CD14-positive monocyte (primary cell): Measurements from ENCODE around the gene APLF. TPM values are rescaled to one million over a fixed set of nuclear protein-coding genes. Genes with fewer than 3 reads are reported as not detected.

Experiments used
- DNase-seq, 3 donors: peaks; one replicate each; pipeline ENCODE4 v3.0.0-alpha.2; 2011 to 2022
- H2AFZ ChIP-seq: 2 replicates; pipeline ENCODE4 v1.6.0; 2012; ENCODE audit warnings: mild to moderate bottlenecking, low read depth, low read length, inconsistent platforms; ENCODE audit not compliant: insufficient read depth, poor library complexity, severe bottlenecking
- H3K27ac ChIP-seq, 2 donors: 1 replicate in 1 of 2; 2 replicates in 1 of 2; pipeline ENCODE4 v1.5.1; 2012 to 2013; ENCODE audit warnings: low read length in 2 of 2, control low read depth in 1 of 2, inconsistent platforms in 1 of 2, low read depth in 1 of 2, mild to moderate bottlenecking in 1 of 2
- H3K27me3 ChIP-seq, 2 donors: one replicate each; pipeline versions ENCODE4 v1.6.0 to v1.6.1; 2011 to 2013; ENCODE audit warnings: low read length in 2 of 2; ENCODE audit not compliant: control insufficient read depth in 2 of 2, insufficient read depth in 2 of 2
- H3K36me3 ChIP-seq, 2 donors: replicated peaks in 1 of 2; 1 replicate in 1 of 2; 2 replicates in 1 of 2; pipeline versions ENCODE4 v1.5.1 to v1.6.1; 2012 to 2013; ENCODE audit warnings: low read length in 2 of 2, control low read depth in 1 of 2, inconsistent platforms in 1 of 2, mild to moderate bottlenecking in 1 of 2; ENCODE audit not compliant: insufficient read depth in 2 of 2, control insufficient read depth in 1 of 2
- H3K4me1 ChIP-seq, 2 donors: 1 replicate in 1 of 2; 2 replicates in 1 of 2; pipeline versions ENCODE4 v1.5.1 to v1.6.1; 2012 to 2013; ENCODE audit warnings: low read length in 2 of 2, control low read depth in 1 of 2, inconsistent platforms in 1 of 2, mild to moderate bottlenecking in 1 of 2, moderate library complexity in 1 of 2; ENCODE audit not compliant: insufficient read depth in 2 of 2, control insufficient read depth in 1 of 2
- H3K4me2 ChIP-seq: replicated peaks from 2 replicates; pipeline ENCODE3; 2012; ENCODE audit warnings: low read length, moderate library complexity, mild to moderate bottlenecking; ENCODE audit not compliant: poor library complexity, severe bottlenecking; ENCODE audit errors: extremely low read depth
- H3K4me3 ChIP-seq, 3 experiments: fragments of 200-600 bp in 1 of 3; sonication (generic) in 1 of 3; replicated peaks in 1 of 3; 1 replicate in 2 of 3; 2 replicates in 1 of 3; pipeline ENCODE4 v1.5.1; 2011 to 2013; ENCODE audit warnings: low read length in 3 of 3, mild to moderate bottlenecking in 3 of 3, control low read depth in 2 of 3, low read depth in 2 of 3, inconsistent platforms in 1 of 3, moderate library complexity in 1 of 3
- H3K79me2 ChIP-seq: 2 replicates; pipeline ENCODE4 v1.6.0; 2012; ENCODE audit warnings: mild to moderate bottlenecking, control low read depth, inconsistent platforms, low read length, moderate library complexity; ENCODE audit not compliant: insufficient read depth
- H3K9ac ChIP-seq: 2 replicates; pipeline ENCODE4 v1.6.0; 2017; ENCODE audit warnings: low read length, mild to moderate bottlenecking; ENCODE audit not compliant: insufficient read depth, poor library complexity, severe bottlenecking
- H3K9me3 ChIP-seq, 2 donors: replicated peaks in 1 of 2; 1 replicate in 1 of 2; 2 replicates in 1 of 2; pipeline versions ENCODE4 v1.5.1 to v1.6.1; 2012 to 2013; ENCODE audit warnings: low read length in 2 of 2, control low read depth in 1 of 2; ENCODE audit not compliant: control insufficient read depth in 1 of 2, insufficient read depth in 1 of 2
- H4K20me1 ChIP-seq: 2 replicates; pipeline ENCODE4 v1.6.0; 2012; ENCODE audit warnings: mild to moderate bottlenecking, low read length, control low read depth, moderate library complexity; ENCODE audit not compliant: insufficient read depth
- H3K27ac Mint-ChIP-seq, 7 donors: one replicate each; pipeline ENCODE4 v1.8.0; 2020; ENCODE audit warnings: mild to moderate bottlenecking in 7 of 7, mixed read lengths in 7 of 7, moderate library complexity in 6 of 7, inconsistent platforms in 2 of 7
- H3K27me3 Mint-ChIP-seq, 3 donors: one replicate each; pipeline ENCODE4 v1.8.0; 2021 to 2022; ENCODE audit warnings: low read depth in 3 of 3, mild to moderate bottlenecking in 3 of 3, mixed read lengths in 3 of 3, moderate library complexity in 3 of 3, inconsistent platforms in 1 of 3
- H3K36me3 Mint-ChIP-seq, 2 donors: one replicate each; pipeline ENCODE4 v1.8.0; 2020; ENCODE audit warnings: mixed read lengths in 2 of 2, inconsistent platforms in 1 of 2, mild to moderate bottlenecking in 1 of 2
- H3K4me1 Mint-ChIP-seq: one replicate; pipeline ENCODE4 v1.8.0; 2020; ENCODE audit warnings: mild to moderate bottlenecking, mixed read lengths
- H3K4me3 Mint-ChIP-seq, 2 donors: one replicate each; pipeline ENCODE4 v1.8.0; 2020; ENCODE audit warnings: mild to moderate bottlenecking in 2 of 2, mixed read lengths in 2 of 2, moderate library complexity in 1 of 2
- H3K9me3 Mint-ChIP-seq, 7 donors: one replicate each; pipeline ENCODE4 v1.8.0; 2020 to 2022; ENCODE audit warnings: mixed read lengths in 7 of 7, mild to moderate bottlenecking in 6 of 7, moderate library complexity in 6 of 7, inconsistent platforms in 2 of 7
- WGBS: methylation state at CpG from one replicate; pipeline ENCODE4 v1.1.5; 2013; ENCODE audit warnings: missing lambda C conversion rate; ENCODE audit not compliant: insufficient coverage; 5-methylcytosine and 5-hydroxymethylcytosine counted together
- intact Hi-C, 2 donors: fragments of 100-400 bp; cut with micrococcal nuclease; formaldehyde crosslinking; loops; one replicate each; pipeline versions ENCODE4 v1.15.0 to v1.15.1; 2023
- polyA plus RNA-seq, 3 donors: library from polyadenylated mRNA; depleted of rRNA in 1 of 3; unstranded in 2 of 3; stranded (reverse) in 1 of 3; fragments of 300-500 nt in 2 of 3; fragments of >200 nt in 1 of 3; fragmentation: Illumina TruSeq in 2 of 3; gene quantifications; 1 replicate in 2 of 3; 2 replicates in 1 of 3; pipeline ENCODE4 v1.2.3, GENCODE V29; 2012 to 2021
- TF ChIP-seq, protein P1 (sequence below): fragments of 200-600 bp; IDR thresholded peaks from one replicate; pipeline ENCODE4 v1.8.0; 2022; ENCODE audit warnings: antibody characterized with exemption, mild to moderate bottlenecking

Gene APLF
- polyA plus RNA-seq, 3 donors = 0.77 to 1.8 (median 1.2) TPM

DNA sequence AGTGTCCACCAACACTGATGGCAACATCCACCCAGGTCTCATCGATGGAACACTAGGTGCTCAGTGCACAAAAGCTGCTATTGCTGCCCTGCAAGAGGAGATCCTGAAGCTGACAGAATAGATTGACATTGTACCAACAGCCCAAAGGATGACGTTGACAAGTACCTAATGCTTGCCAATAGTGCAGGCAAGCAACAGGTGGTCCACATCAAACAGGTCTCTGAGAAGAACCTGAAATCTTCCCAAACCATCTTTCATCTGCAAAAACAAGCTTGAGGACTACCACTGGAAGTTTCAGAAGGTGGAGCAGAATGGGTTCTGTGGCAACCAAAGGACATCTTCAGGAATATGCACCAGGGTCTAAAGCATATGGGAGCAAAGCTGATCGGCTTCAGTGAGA, 160.2 kb downstream of the APLF start:
- no peak for DNase-seq
- Histone ChIP-seq H4K20me1 (no peaks in the 10 kb centered on the region), H3K9me3 (peaks cover 4 to 12% of the 10 kb centered on the region in 2 donors), H3K9ac (no peak overlapping the region), H3K4me2 (no peak overlapping the region), H3K27ac (no peak overlapping the region), H3K79me2 (no peaks in the 10 kb centered on the region), H2AFZ (no peak overlapping the region), H3K4me1 (no peaks in the 10 kb centered on the region), H3K36me3 (no peaks in the 10 kb centered on the region), H3K27me3 (no peaks in the 10 kb centered on the region), H3K4me3 (no peak overlapping the region)
- intact Hi-C loops = no loop called here
- TF ChIP-seq, protein P1, sequence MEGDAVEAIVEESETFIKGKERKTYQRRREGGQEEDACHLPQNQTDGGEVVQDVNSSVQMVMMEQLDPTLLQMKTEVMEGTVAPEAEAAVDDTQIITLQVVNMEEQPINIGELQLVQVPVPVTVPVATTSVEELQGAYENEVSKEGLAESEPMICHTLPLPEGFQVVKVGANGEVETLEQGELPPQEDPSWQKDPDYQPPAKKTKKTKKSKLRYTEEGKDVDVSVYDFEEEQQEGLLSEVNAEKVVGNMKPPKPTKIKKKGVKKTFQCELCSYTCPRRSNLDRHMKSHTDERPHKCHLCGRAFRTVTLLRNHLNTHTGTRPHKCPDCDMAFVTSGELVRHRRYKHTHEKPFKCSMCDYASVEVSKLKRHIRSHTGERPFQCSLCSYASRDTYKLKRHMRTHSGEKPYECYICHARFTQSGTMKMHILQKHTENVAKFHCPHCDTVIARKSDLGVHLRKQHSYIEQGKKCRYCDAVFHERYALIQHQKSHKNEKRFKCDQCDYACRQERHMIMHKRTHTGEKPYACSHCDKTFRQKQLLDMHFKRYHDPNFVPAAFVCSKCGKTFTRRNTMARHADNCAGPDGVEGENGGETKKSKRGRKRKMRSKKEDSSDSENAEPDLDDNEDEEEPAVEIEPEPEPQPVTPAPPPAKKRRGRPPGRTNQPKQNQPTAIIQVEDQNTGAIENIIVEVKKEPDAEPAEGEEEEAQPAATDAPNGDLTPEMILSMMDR = no peak
- no peaks in the 10 kb centered on the region for H3K4me1 Mint-ChIP-seq
- no peak overlapping the region for H3K27ac Mint-ChIP-seq
- H3K4me3 Mint-ChIP-seq = no peak overlapping the region
- peaks cover 0 to 3% of the 10 kb centered on the region in 2 donors for H3K36me3 Mint-ChIP-seq
- WGBS = 100% methylated on average over 3 of the region's 3 CpGs
- H3K9me3 Mint-ChIP-seq = peaks cover 8 to 22% (median 16%) of the 10 kb centered on the region in 7 donors
- H3K27me3 Mint-ChIP-seq = peaks cover 2 to 5% (median 4%) of the 10 kb centered on the region in 3 donors

Other genes starting within 250 kb of the APLF start
- 10 to 100 TPM in 2 of 3 donors, 1 to 10 TPM in 1; 8.7 to 32.6 (median 10.7) TPM for gene PPP3R1, start 215.1 kb upstream of the APLF start, polyA plus RNA-seq
- gene CNRIP1, start 147.6 kb upstream of the APLF start, polyA plus RNA-seq = under 1 TPM; 0.09 to 0.53 (median 0.17) TPM
- 100 to 1,000 TPM; 351 to 708 (median 403) TPM for gene PLEK, start 102.3 kb upstream of the APLF start, polyA plus RNA-seq
- under 1 TPM; 0.08 to 0.85 (median 0.31) TPM for gene FBXO48, start 291 bp upstream of the APLF start, polyA plus RNA-seq
- under 1 TPM in 1 of 3 donors, not detected in 2; 0.01 TPM for gene PROKR1, start 176.0 kb downstream of the APLF start, polyA plus RNA-seq